ENCODE results near the gene BTD. TPM values are rescaled to one million over a fixed set of nuclear protein-coding genes. Genes with fewer than 3 reads are reported as not detected.
A peak's percentile ranks its signal among the peaks of the same experiment; 100 is the strongest.

The BTD gene
- total RNA-seq, 1 donor from 2014 or later: 16.2 TPM

GRCh38 chr3:15638891-15639262 lies 37.3 kb downstream of the BTD start:
- DNase-seq (ENCODE audit: low read depth) (peak; percentile 49), FAIRE-seq (no peak)
- Histone ChIP-seq H3K27ac (ENCODE audit: low read depth, low read length) (peak overlapping the region; percentile 41), H3K9ac (ENCODE audit: low read length) (no peak overlapping the region), H2AFZ (ENCODE audit: low read depth, low read length) (no peak overlapping the region), H3K9me3 (ENCODE audit: insufficient read depth, low read depth, low read length) (no peaks in the 10 kb centered on the region), H3K27me3 (ENCODE audit: insufficient read depth, low read length) (no peaks in the 10 kb centered on the region), H3K4me3 (ENCODE audit: insufficient read depth, low read depth, low read length) (no peak overlapping the region), H4K20me1 (ENCODE audit: insufficient read depth, low read length) (no peaks in the 10 kb centered on the region), H3K4me1 (ENCODE audit: insufficient read depth, low read length) (peaks cover 47% of the 10 kb centered on the region), H3K36me3 (ENCODE audit: insufficient read depth, low read length) (no peaks in the 10 kb centered on the region), H3K79me2 (ENCODE audit: insufficient read depth, low read length) (no peaks in the 10 kb centered on the region), H3K4me2 (ENCODE audit: low read length) (no peak overlapping the region)
- TF ChIP-seq EZH2 (IDR thresholded peaks at IDR 0.05; ENCODE audit: insufficient read depth, low read length) (no peak), CTCF (IDR thresholded peaks at IDR 0.05; ENCODE audit: insufficient read depth, low read depth, low read length) (no peak)
- Mint-ChIP-seq H3K4me1 (ENCODE audit: low read depth, unreplicated experiment) (peaks cover 39% of the 10 kb centered on the region), H3K9me3 (ENCODE audit: unreplicated experiment) (peaks cover 2% of the 10 kb centered on the region), H3K27me3 (ENCODE audit: low read depth, unreplicated experiment) (no peaks in the 10 kb centered on the region), H3K4me3 (ENCODE audit: unreplicated experiment) (no peak overlapping the region), H3K36me3 (ENCODE audit: low read depth, unreplicated experiment) (peaks cover 17% of the 10 kb centered on the region), H3K27ac (ENCODE audit: unreplicated experiment) (no peak overlapping the region)

GRCh38 chr3:15645246-15645645 lies 43.7 kb downstream of the BTD start:
- H3K9me3 ChIP-seq (ENCODE audit: insufficient read depth, low read depth, low read length): peaks cover 5% of the 10 kb centered on the region
- H3K4me2 ChIP-seq (ENCODE audit: low read length): peak overlapping the region; percentile 82
- H3K27me3 ChIP-seq (ENCODE audit: insufficient read depth, low read length): no peaks in the 10 kb centered on the region
- H3K4me1 ChIP-seq (ENCODE audit: insufficient read depth, low read length): peaks cover 44% of the 10 kb centered on the region
- no peak overlapping the region for H2AFZ ChIP-seq (ENCODE audit: low read depth, low read length)
- no peaks in the 10 kb centered on the region for H4K20me1 ChIP-seq (ENCODE audit: insufficient read depth, low read length)
- peak overlapping the region; percentile 93 for H3K9ac ChIP-seq (ENCODE audit: low read length)
- H3K9me3 Mint-ChIP-seq (ENCODE audit: unreplicated experiment): no peaks in the 10 kb centered on the region
- H3K79me2 ChIP-seq (ENCODE audit: insufficient read depth, low read length): no peaks in the 10 kb centered on the region
- H3K4me1 Mint-ChIP-seq (ENCODE audit: low read depth, unreplicated experiment): peaks cover 43% of the 10 kb centered on the region
- H3K36me3 Mint-ChIP-seq (ENCODE audit: low read depth, unreplicated experiment): peaks cover 15% of the 10 kb centered on the region
- no peak overlapping the region for H3K4me3 Mint-ChIP-seq (ENCODE audit: unreplicated experiment)
- no peaks in the 10 kb centered on the region for H3K27me3 Mint-ChIP-seq (ENCODE audit: low read depth, unreplicated experiment)
- no peak overlapping the region for H3K4me3 ChIP-seq (ENCODE audit: insufficient read depth, low read depth, low read length)
- no peaks in the 10 kb centered on the region for H3K36me3 ChIP-seq (ENCODE audit: insufficient read depth, low read length)
- TF ChIP-seq EZH2 (IDR thresholded peaks at IDR 0.05; ENCODE audit: insufficient read depth, low read length) (no peak), CTCF (IDR thresholded peaks at IDR 0.05; ENCODE audit: insufficient read depth, low read depth, low read length) (no peak)
- peak overlapping the region; percentile 100 for H3K27ac ChIP-seq (ENCODE audit: low read depth, low read length)
- DNase-seq (ENCODE audit: low read depth): no peak
- FAIRE-seq: no peak
- peak overlapping the region; percentile 100 for H3K27ac Mint-ChIP-seq (ENCODE audit: unreplicated experiment)

GRCh38 chr3:15645740-15646501 lies 44.4 kb downstream of the BTD start:
- TF ChIP-seq CTCF (IDR thresholded peaks at IDR 0.05; ENCODE audit: insufficient read depth, low read depth, low read length): no peak
- no peak for TF ChIP-seq EZH2 (IDR thresholded peaks at IDR 0.05; ENCODE audit: insufficient read depth, low read length)
- H3K9ac ChIP-seq (ENCODE audit: low read length): peak overlapping the region; percentile 93
- no peak overlapping the region for H2AFZ ChIP-seq (ENCODE audit: low read depth, low read length)
- Mint-ChIP-seq H3K4me1 (ENCODE audit: low read depth, unreplicated experiment) (peaks cover 46% of the 10 kb centered on the region), H3K36me3 (ENCODE audit: low read depth, unreplicated experiment) (peaks cover 15% of the 10 kb centered on the region), H3K4me3 (ENCODE audit: unreplicated experiment) (peak overlapping the region; percentile 17), H3K9me3 (ENCODE audit: unreplicated experiment) (no peaks in the 10 kb centered on the region), H3K27ac (ENCODE audit: unreplicated experiment) (peak overlapping the region; percentile 100), H3K27me3 (ENCODE audit: low read depth, unreplicated experiment) (no peaks in the 10 kb centered on the region)
- H3K4me2 ChIP-seq (ENCODE audit: low read length): peak overlapping the region; percentile 82
- H3K4me3 ChIP-seq (ENCODE audit: insufficient read depth, low read depth, low read length): peak overlapping the region; percentile 7
- DNase-seq (ENCODE audit: low read depth): peak; percentile 98
- H3K36me3 ChIP-seq (ENCODE audit: insufficient read depth, low read length): no peaks in the 10 kb centered on the region
- H3K27ac ChIP-seq (ENCODE audit: low read depth, low read length): peak overlapping the region; percentile 100
- no peaks in the 10 kb centered on the region for H3K79me2 ChIP-seq (ENCODE audit: insufficient read depth, low read length)
- peaks cover 5% of the 10 kb centered on the region for H3K9me3 ChIP-seq (ENCODE audit: insufficient read depth, low read depth, low read length)
- peaks cover 44% of the 10 kb centered on the region for H3K4me1 ChIP-seq (ENCODE audit: insufficient read depth, low read length)
- peak; percentile 45 for FAIRE-seq
- no peaks in the 10 kb centered on the region for H4K20me1 ChIP-seq (ENCODE audit: insufficient read depth, low read length)
- H3K27me3 ChIP-seq (ENCODE audit: insufficient read depth, low read length): no peaks in the 10 kb centered on the region

Measured in astrocyte (in vitro differentiated cells and primary cell).